HEK293 (cell line): ENCODE measurements around the gene TAGAP.

Experiments
- KLF16 ChIP-seq: fragments of 450-650 bp; formaldehyde crosslinking; IDR thresholded peaks from 2 replicates; pipeline ENCODE4 v1.5.1; 2017; ENCODE audit warnings: missing biosample characterization, missing genetic modification characterization
- ZFP3 ChIP-seq: fragments of 450-650 bp; formaldehyde crosslinking; IDR thresholded peaks from 2 replicates; pipeline ENCODE4 v1.5.1; 2016; ENCODE audit warnings: low read depth, missing biosample characterization, missing genetic modification characterization
- ZNF473 ChIP-seq: fragments of 450-650 bp; formaldehyde crosslinking; IDR thresholded peaks from 2 replicates; pipeline ENCODE4 v1.5.1; 2017; ENCODE audit warnings: missing biosample characterization, missing genetic modification characterization
- ZNF571 ChIP-seq: fragments of 450-650 bp; formaldehyde crosslinking; IDR thresholded peaks from 2 replicates; pipeline ENCODE4 v1.5.0; 2017; ENCODE audit warnings: missing biosample characterization, missing genetic modification characterization
- ZNF629 ChIP-seq: fragments of 450-650 bp; formaldehyde crosslinking; IDR thresholded peaks from 2 replicates; pipeline ENCODE4 v1.5.1; 2017; ENCODE audit warnings: missing biosample characterization, missing genetic modification characterization
- ZNF776 ChIP-seq: fragments of 450-650 bp; formaldehyde crosslinking; IDR thresholded peaks from 2 replicates; pipeline ENCODE4 v1.5.0; 2017; ENCODE audit warnings: missing biosample characterization, missing genetic modification characterization, borderline replicate concordance
- ZNF843 ChIP-seq: fragments of 450-650 bp; formaldehyde crosslinking; IDR thresholded peaks from 2 replicates; pipeline ENCODE4 v1.5.1; 2016; ENCODE audit warnings: missing biosample characterization, missing genetic modification characterization
- TF ChIP-seq, protein P1 (sequence below): fragments of 450-650 bp; formaldehyde crosslinking; IDR thresholded peaks from 2 replicates; pipeline ENCODE4 v1.5.1; 2016; ENCODE audit warnings: missing biosample characterization, missing genetic modification characterization
- TF ChIP-seq, protein P2 (sequence below): fragments of 450-650 bp; formaldehyde crosslinking; IDR thresholded peaks from 2 replicates; pipeline ENCODE4 v1.5.1; 2016; ENCODE audit warnings: missing biosample characterization, missing genetic modification characterization

- TF ChIP-seq, protein P1, sequence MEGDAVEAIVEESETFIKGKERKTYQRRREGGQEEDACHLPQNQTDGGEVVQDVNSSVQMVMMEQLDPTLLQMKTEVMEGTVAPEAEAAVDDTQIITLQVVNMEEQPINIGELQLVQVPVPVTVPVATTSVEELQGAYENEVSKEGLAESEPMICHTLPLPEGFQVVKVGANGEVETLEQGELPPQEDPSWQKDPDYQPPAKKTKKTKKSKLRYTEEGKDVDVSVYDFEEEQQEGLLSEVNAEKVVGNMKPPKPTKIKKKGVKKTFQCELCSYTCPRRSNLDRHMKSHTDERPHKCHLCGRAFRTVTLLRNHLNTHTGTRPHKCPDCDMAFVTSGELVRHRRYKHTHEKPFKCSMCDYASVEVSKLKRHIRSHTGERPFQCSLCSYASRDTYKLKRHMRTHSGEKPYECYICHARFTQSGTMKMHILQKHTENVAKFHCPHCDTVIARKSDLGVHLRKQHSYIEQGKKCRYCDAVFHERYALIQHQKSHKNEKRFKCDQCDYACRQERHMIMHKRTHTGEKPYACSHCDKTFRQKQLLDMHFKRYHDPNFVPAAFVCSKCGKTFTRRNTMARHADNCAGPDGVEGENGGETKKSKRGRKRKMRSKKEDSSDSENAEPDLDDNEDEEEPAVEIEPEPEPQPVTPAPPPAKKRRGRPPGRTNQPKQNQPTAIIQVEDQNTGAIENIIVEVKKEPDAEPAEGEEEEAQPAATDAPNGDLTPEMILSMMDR (tag by site-specific recombination), result no peak
- TF ChIP-seq ZNF776, result no peak
- TF ChIP-seq ZNF571 (tag by site-specific recombination), result no peak
- TF ChIP-seq ZFP3 (tag by site-specific recombination), result no peak
- TF ChIP-seq ZNF843 (tag by site-specific recombination), result no peak
- no peak for TF ChIP-seq KLF16
- TF ChIP-seq ZNF629, result no peak
- no peak for TF ChIP-seq ZNF473
- TF ChIP-seq, protein P2, sequence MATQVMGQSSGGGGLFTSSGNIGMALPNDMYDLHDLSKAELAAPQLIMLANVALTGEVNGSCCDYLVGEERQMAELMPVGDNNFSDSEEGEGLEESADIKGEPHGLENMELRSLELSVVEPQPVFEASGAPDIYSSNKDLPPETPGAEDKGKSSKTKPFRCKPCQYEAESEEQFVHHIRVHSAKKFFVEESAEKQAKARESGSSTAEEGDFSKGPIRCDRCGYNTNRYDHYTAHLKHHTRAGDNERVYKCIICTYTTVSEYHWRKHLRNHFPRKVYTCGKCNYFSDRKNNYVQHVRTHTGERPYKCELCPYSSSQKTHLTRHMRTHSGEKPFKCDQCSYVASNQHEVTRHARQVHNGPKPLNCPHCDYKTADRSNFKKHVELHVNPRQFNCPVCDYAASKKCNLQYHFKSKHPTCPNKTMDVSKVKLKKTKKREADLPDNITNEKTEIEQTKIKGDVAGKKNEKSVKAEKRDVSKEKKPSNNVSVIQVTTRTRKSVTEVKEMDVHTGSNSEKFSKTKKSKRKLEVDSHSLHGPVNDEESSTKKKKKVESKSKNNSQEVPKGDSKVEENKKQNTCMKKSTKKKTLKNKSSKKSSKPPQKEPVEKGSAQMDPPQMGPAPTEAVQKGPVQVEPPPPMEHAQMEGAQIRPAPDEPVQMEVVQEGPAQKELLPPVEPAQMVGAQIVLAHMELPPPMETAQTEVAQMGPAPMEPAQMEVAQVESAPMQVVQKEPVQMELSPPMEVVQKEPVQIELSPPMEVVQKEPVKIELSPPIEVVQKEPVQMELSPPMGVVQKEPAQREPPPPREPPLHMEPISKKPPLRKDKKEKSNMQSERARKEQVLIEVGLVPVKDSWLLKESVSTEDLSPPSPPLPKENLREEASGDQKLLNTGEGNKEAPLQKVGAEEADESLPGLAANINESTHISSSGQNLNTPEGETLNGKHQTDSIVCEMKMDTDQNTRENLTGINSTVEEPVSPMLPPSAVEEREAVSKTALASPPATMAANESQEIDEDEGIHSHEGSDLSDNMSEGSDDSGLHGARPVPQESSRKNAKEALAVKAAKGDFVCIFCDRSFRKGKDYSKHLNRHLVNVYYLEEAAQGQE, result no peak
These were observed 47.9 kb downstream of the TAGAP start for GRCh38 chr6:158996856-158997255.
